GM12875 (cell line): ENCODE results near the gene CIAO2A.
"Not testable (repeated sequence)": the region's sequence is repeated elsewhere in the genome, so short reads cannot be mapped to it uniquely, and the experiment has no call there.

Source experiments
- H3K4me3 ChIP-seq: one replicate; pipeline ENCODE4 v1.5.1; 2011; ENCODE audit warnings: low read depth, low read length, control low read depth
- TF ChIP-seq, protein P1 (sequence below): IDR thresholded peaks from 2 replicates; pipeline ENCODE4 v1.5.1; 2011; ENCODE audit warnings: low read depth, mild to moderate bottlenecking, control low read depth, inconsistent platforms, low read length, moderate library complexity, borderline replicate concordance; ENCODE audit not compliant: insufficient read depth

Gene CIAO2A

DNA sequence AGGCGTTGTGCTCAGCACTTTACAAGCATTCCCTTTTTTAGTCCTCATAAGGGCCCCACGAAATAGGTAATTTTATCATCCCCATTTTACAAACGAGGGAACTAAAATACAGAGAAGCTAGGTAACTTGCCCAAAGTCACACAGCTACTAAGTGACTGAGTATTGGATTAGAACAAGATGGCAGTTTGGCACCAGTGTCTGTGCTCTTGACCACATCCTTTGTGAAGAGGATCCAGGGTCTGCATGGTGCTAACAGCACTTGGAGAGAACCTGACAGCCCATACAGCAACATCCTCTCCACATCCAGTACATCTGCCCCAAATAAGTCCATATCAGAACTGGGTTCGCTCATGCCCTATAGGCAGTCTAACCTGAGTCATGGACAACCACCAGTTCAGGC lies 25.5 kb downstream of the CIAO2A start:
- TF ChIP-seq, protein P1, sequence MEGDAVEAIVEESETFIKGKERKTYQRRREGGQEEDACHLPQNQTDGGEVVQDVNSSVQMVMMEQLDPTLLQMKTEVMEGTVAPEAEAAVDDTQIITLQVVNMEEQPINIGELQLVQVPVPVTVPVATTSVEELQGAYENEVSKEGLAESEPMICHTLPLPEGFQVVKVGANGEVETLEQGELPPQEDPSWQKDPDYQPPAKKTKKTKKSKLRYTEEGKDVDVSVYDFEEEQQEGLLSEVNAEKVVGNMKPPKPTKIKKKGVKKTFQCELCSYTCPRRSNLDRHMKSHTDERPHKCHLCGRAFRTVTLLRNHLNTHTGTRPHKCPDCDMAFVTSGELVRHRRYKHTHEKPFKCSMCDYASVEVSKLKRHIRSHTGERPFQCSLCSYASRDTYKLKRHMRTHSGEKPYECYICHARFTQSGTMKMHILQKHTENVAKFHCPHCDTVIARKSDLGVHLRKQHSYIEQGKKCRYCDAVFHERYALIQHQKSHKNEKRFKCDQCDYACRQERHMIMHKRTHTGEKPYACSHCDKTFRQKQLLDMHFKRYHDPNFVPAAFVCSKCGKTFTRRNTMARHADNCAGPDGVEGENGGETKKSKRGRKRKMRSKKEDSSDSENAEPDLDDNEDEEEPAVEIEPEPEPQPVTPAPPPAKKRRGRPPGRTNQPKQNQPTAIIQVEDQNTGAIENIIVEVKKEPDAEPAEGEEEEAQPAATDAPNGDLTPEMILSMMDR: no peak
- H3K4me3 ChIP-seq: no peak overlapping the region

DNA sequence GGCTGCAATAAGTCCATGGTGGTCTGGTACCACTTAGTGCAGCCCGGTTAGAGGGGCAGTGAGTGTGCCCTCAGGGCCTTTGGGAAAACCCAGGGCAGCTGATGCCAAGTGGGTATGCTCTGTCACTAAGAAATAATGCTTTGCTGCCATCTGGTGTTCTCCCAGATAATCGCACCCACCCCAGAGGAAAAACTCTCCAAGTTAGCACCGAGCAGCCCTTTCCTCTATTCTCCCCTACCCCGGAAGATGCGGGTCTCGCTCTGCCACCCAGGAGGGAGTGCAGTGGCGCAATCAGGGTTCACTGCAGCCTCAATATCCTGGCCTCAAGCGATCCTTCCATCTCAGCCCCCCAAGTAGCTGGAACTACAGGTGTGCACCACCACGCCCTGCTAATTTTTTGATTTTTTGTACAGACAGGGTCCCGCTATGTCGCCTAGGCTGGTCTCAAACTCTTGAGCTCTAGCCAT lies 26.0 kb downstream of the CIAO2A start:
- TF ChIP-seq, protein P1: peak; percentile 68
- H3K4me3 ChIP-seq: no peak overlapping the region

DNA sequence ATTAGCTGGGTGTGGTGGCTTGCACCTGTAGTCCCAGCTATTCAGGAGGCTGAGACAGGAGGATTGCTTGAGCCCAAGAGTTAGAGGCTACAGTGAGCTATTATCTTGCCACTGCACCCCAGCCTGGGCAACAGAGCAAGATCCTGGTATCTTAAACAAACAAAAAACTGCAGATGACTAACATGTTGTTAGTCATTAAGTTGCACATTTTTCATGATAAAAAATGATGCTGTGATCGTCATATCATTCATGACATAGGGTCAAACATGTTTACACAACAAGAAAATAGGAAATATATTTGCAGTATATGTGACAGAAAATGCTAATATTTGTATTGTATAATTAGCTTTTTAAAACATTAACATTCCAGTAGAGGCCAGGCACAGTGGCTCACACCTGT lies 27.2 kb downstream of the CIAO2A start:
- TF ChIP-seq, protein P1: no peak
- H3K4me3 ChIP-seq: no peak overlapping the region

DNA sequence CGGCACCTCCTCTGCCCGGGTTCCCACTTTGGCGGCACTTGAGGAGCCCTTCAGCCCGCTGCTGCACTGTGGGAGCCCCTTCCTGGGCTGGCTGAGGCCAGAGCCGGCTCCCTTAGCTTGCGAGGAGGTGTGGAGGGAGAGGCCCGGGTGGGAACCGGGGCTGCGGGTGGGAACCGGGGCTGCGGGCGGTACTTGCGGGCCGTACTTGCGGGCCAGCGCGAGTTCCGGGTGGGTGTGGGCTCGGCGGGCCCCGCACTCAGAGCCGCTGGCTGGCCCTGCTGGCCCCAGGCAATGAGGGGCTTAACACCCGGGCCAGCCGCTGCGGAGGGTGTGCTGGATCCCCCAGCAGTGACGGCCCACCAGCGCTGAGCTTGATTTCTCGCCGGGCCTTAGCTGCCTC lies 32.9 kb downstream of the CIAO2A start:
- no peak overlapping the region for H3K4me3 ChIP-seq
- TF ChIP-seq, protein P1: no peak

DNA sequence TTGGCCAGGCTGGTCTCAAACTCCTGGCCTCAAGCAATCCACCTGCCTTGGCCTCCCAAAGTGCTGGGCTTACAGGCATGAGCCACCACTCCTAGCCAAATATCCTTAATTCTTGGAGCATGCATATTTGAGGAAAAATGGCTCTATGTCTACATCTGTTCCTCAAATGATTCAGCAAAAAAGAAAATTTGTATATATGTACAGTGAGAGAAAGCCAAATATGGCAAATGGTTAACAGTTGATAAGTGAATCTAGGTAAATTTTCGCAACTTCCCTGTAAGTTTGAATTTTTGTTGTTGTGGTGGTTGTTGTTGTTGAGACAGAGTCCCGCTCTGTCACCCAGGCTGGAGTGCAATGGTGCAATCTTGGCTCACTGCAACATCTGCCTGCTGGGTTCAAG lies 34.5 kb downstream of the CIAO2A start:
- not testable (repeated sequence) for H3K4me3 ChIP-seq

DNA sequence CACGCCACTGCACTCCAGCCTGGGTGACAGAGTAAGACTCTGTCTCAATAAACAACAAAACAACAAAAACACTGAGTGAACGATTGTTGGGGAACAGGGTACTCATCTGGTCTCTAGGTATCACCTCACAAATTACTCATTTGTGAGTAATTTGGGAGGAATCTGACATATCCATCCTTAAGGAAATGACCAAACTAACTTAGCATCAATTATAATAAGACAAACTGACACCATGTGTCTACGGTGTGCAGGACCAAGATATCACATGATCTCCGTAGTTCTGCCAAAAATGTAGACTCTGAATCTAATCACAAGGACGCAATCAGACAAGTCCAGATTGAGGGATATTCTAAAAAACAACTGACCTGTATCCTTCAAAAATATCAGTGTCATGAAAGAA lies 35.4 kb downstream of the CIAO2A start:
- TF ChIP-seq, protein P1: no peak
- H3K4me3 ChIP-seq: no peak overlapping the region

DNA sequence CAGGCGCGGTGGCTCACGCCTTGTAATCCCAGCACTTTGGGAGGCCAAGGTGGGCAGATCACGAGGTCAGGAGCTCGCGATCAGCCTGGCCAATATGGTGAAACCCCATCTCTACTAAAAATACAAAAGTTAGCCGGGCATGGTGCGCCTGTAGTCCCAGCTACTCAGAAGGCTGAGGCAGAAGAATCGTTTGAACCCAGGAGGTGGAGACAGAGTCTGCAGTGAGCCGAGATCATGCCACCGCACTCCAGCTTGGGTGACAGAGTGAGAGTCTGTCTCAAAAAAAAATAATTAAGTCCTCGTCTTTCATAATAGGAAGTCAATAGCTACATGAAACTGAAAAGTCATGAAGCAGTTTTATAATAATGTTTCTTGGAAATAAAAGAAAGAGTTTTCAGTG lies 40.0 kb downstream of the CIAO2A start:
- not testable (repeated sequence) for H3K4me3 ChIP-seq

DNA sequence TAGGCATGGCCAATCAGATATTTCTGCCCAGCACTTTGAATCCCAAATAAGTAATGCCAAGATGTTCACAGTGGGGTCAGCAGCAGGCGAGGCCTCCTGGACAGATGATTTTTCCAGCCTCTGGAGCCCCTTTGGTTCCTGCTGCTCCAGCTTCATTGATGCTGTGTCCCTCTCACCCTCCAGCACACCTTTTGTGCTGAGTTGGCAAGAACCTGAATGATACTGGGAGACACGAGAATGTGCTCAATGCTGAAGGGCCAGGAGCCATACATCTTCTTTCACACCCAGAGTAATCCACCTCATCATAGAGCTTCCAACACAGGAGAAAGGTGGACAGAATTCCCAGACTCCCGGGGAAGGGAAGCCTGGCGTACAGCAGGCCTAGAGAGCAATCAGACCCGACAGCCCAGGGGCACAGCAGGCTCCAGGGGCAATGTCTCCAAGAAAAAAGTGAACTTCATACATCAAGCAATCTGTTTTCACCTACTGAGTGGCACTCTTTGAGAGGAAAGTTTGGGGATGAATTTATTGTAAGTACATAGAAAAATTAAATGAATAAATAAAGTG lies 40.6 kb downstream of the CIAO2A start:
- H3K4me3 ChIP-seq: no peak overlapping the region

More for the DNA sequence above, 40.6 kb downstream of the CIAO2A start:
- TF ChIP-seq, protein P1: no peak
